Breast epithelium (tissue), 4 donors: Measurements from ENCODE around the gene FIBCD1. TPM values are rescaled to one million over a fixed set of nuclear protein-coding genes. Genes with fewer than 3 reads are reported as not detected.
"Not testable (repeated sequence)": the region's sequence is repeated elsewhere in the genome, so short reads cannot be mapped to it uniquely, and the experiment has no call there.

Experiments used
- DNase-seq, 2 donors: peaks; one replicate each; pipeline ENCODE4 v3.0.0-alpha.2; 2019; ENCODE audit warnings: low spot score in 2 of 2
- H3K27ac ChIP-seq, 2 donors: fragments of 200-600 bp; sonication (generic) in 1 of 2; one replicate each; pipeline ENCODE4 v1.5.1; 2016 to 2019; ENCODE audit warnings: mild to moderate bottlenecking in 1 of 2
- H3K27me3 ChIP-seq, 2 donors: fragments of 200-600 bp; sonication (generic) in 1 of 2; one replicate each; pipeline versions ENCODE4 v1.5.1 to v1.6.0; 2017 to 2019; ENCODE audit warnings: control low read depth in 1 of 2, mild to moderate bottlenecking in 1 of 2
- H3K36me3 ChIP-seq: fragments of 200-600 bp; one replicate; pipeline ENCODE4 v1.5.1; 2019
- H3K4me1 ChIP-seq, 2 donors: fragments of 200-600 bp; sonication (generic); one replicate each; pipeline ENCODE4 v1.5.1; 2016 to 2019; ENCODE audit warnings: control low read depth in 1 of 2
- H3K4me3 ChIP-seq, 3 donors: fragments of 200-600 bp; sonication (generic); 1 replicate in 2 of 3; 2 replicates in 1 of 3; pipeline ENCODE4 v1.5.1; 2016 to 2019; ENCODE audit warnings: mild to moderate bottlenecking in 3 of 3, moderate library complexity in 2 of 3
- H3K9me3 ChIP-seq, 2 donors: fragments of 200-600 bp; sonication (generic) in 1 of 2; one replicate each; pipeline ENCODE4 v1.5.1; 2016 to 2019; ENCODE audit warnings: control low read depth in 1 of 2
- POLR2A ChIP-seq: fragments of 450-650 bp; IDR thresholded peaks from one replicate; pipeline ENCODE4 v1.6.1; 2016; ENCODE audit warnings: antibody characterized with exemption, mild to moderate bottlenecking, moderate library complexity
- POLR2AphosphoS5 ChIP-seq, 3 donors: sonication (generic); formaldehyde crosslinking; IDR thresholded peaks; one replicate each; pipeline ENCODE4 v1.6.1; 2017; ENCODE audit warnings: antibody characterized with exemption in 3 of 3
- intact Hi-C: fragments of 100-400 bp; cut with DNase I; formaldehyde crosslinking; loops from one replicate; pipeline ENCODE4 v1.15.1; 2023; ENCODE audit warnings: low total_unique reads
- total RNA-seq, 3 donors: library from RNA; depleted of rRNA; stranded (reverse); fragments of >200 nt; gene quantifications; one replicate each; pipeline ENCODE4 v1.1.0, GENCODE V29; 2016
- TF ChIP-seq, protein P1 (sequence below), 3 donors: fragments of 450-650 bp; IDR thresholded peaks; one replicate each; pipeline ENCODE4 v1.5.1; 2016 to 2017; ENCODE audit warnings: antibody characterized with exemption in 3 of 3, mild to moderate bottlenecking in 3 of 3, moderate library complexity in 3 of 3

The FIBCD1 gene
- total RNA-seq, 3 donors from 2014 or later: 0.16 to 0.44 TPM; not detected in 1

DNA sequence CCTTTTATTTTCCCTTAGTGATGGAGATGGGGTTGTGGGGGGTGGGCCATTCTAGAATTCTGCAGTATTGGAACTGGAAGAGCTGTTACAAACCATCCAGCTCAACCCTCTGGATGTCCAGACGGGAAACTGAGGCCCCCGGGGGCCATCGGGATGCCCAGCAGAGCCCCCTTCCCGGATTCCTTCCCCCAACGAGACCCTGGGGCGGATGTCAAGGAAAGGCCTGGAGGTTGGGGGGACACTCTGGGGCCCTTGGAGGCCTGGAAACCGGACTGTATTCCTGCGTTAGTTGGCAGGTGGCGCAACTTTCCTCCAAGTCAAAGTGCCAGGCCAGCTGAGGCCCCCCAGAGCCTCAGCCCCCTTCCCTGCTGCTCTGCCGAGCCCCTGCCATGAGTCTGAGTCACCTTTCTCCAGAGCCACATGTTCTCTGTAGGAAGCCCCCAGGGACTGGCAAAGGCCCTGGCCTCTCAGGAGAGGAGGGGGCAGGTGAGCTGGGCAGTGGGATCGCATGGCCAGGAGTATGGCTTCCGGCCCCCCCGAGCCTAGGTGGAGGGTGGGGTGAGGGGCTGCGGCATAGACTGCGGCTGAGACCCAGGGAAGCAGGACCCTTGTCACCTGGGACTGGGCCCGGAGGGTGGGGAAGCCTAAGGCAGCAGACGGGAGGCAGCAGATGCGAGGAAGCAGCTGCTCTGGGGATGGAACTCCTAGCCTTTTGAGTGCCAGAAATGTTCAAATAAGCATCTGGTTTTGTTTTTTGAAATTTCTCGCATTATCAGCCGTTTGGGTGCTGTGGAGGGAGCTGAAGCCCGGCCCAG is 17.8 kb upstream of the FIBCD1 start:
- no peak for DNase-seq
- TF ChIP-seq, protein P1, sequence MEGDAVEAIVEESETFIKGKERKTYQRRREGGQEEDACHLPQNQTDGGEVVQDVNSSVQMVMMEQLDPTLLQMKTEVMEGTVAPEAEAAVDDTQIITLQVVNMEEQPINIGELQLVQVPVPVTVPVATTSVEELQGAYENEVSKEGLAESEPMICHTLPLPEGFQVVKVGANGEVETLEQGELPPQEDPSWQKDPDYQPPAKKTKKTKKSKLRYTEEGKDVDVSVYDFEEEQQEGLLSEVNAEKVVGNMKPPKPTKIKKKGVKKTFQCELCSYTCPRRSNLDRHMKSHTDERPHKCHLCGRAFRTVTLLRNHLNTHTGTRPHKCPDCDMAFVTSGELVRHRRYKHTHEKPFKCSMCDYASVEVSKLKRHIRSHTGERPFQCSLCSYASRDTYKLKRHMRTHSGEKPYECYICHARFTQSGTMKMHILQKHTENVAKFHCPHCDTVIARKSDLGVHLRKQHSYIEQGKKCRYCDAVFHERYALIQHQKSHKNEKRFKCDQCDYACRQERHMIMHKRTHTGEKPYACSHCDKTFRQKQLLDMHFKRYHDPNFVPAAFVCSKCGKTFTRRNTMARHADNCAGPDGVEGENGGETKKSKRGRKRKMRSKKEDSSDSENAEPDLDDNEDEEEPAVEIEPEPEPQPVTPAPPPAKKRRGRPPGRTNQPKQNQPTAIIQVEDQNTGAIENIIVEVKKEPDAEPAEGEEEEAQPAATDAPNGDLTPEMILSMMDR (IDR thresholded peaks at IDR 0.05): no peak
- TF ChIP-seq POLR2AphosphoS5 (IDR thresholded peaks at IDR 0.05) (no peak), POLR2A (no peak)
- Histone ChIP-seq H3K4me1 (no peaks in the 10 kb centered on the region), H3K9me3 (no peaks in the 10 kb centered on the region), H3K27me3 (no peaks in the 10 kb centered on the region), H3K27ac (no peak overlapping the region), H3K36me3 (no peaks in the 10 kb centered on the region), H3K4me3 (no peak overlapping the region)
- intact Hi-C loops: no loop called here

DNA sequence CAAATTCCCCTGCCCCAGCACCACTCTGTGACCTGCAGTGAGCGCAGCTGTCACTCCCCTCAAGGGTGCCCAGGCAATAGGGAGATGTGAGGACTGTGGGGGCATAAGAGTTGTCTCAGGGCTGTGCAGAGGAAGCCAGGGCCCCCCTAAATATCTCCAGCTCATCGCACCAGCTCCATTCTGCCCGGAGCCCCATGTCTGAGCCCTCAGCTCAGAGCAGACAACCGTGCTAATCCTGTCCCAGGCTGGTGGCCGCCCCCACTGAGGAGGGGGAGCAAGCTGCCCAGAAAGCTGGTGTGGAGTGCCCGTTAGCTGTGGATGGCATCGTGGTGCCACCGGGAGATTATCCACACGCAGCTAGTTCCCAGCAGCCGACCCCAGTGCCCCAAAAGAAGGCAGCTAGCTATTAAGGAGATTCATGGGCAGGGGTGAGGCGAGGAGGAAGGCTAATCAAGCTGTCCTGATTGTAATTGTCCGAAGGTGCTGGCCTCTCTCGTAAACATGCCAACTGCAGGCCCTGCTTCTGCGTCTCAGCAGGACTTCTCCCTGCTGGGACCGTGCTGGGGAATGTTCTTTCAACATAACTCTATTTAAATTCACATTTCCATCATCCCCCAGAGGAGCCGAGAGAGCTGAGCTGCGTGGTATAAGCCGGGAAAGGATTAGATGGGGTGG is 17.0 kb upstream of the FIBCD1 start:
- intact Hi-C loops: no loop called here
- no peak for DNase-seq
- Histone ChIP-seq H3K27me3 (no peaks in the 10 kb centered on the region), H3K4me3 (no peak overlapping the region), H3K27ac (no peak overlapping the region), H3K4me1 (no peaks in the 10 kb centered on the region), H3K9me3 (no peaks in the 10 kb centered on the region), H3K36me3 (no peaks in the 10 kb centered on the region)
- TF ChIP-seq POLR2AphosphoS5 (IDR thresholded peaks at IDR 0.05) (no peak), POLR2A (no peak)
- TF ChIP-seq, protein P1 (IDR thresholded peaks at IDR 0.05): no peak

DNA sequence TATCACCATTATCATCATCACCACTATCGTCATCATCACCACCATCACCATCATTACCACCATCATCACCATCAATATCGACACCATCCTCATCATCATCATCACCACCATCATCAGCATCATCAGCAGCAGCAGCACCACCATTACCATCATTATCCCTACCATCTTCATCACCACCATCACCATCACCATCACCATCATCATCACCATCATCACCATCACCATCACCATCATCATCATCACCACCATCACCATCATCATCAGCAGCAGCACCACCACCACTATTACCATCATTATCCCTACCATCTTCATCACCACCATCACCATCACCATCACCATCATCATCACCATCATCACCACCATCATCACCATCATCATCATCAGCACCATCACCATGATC is 15.9 kb upstream of the FIBCD1 start:
- H3K4me1 ChIP-seq, DNase-seq, H3K9me3 ChIP-seq, H3K27me3 ChIP-seq, H3K27ac ChIP-seq, H3K4me3 ChIP-seq, intact Hi-C loops, H3K36me3 ChIP-seq: not testable (repeated sequence)

DNA sequence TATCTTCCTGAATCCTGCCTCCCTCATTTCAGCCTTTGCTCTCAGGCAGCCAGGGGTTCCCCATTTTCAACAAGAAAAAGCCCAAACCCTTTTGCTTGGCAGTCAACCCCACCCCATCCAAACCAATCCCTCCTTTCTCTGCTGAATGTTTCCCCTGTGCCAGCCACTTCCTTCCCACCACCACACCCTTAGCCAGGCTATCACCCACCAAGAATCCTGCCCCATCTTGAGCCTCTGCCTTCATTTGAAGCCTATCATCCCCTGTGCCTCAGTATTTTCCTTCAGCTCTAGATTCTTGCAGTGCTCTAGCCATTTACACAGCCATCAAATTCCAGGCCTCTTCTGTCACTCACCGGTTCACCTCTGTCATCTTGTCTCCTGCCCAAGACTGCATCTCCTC is 15.3 kb upstream of the FIBCD1 start:
- H3K36me3 ChIP-seq: no peaks in the 10 kb centered on the region
- H3K27me3 ChIP-seq: peaks cover 0 to 2% of the 10 kb centered on the region in 2 donors
- no peak overlapping the region for H3K4me3 ChIP-seq
- H3K9me3 ChIP-seq: no peaks in the 10 kb centered on the region
- TF ChIP-seq, protein P1 (IDR thresholded peaks at IDR 0.05): no peak
- TF ChIP-seq POLR2AphosphoS5 (IDR thresholded peaks at IDR 0.05) (no peak), POLR2A (no peak)
- no peak overlapping the region for H3K27ac ChIP-seq
- H3K4me1 ChIP-seq: no peaks in the 10 kb centered on the region
- intact Hi-C loops: no loop called here
- DNase-seq: no peak

DNA sequence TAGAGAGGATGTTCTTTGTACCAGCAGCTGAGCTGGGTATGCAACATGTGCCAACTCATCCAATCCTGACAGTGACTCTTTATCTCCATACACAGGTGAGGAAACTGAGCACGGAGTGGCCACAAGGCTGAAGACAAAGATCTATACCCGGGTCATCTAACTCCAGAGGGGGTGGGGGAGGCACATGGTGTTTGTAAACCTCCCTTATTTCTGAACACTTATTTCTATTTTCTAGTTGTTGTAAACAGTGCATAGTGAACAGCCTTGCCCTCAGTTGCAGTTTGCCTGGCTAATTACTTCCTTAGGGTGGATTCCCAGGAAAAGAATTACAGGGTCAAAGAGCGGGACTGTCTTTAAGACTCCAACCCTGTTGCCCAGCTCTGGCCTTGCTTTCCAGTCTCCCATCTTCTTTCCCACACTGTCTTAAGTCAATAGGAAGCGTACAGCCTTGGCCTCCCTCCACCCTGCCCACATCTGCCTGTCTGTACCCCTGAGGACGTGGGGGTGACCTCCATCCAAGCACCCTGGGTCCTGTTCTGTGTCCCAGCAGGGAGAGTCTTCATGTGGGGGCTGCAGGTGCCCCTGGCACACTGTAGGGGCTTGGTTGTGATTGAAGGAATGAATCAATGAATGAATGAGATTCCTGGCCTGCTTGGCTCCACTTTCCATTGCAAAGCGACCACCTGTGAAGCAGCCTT is 13.2 kb upstream of the FIBCD1 start:
- no peak overlapping the region for H3K27ac ChIP-seq
- intact Hi-C loops: no loop called here

More for the DNA sequence above, 13.2 kb upstream of the FIBCD1 start:
- Histone ChIP-seq H3K9me3 (no peaks in the 10 kb centered on the region), H3K4me1 (no peaks in the 10 kb centered on the region), H3K36me3 (no peaks in the 10 kb centered on the region), H3K4me3 (no peak overlapping the region), H3K27me3 (peaks cover 0 to 7% of the 10 kb centered on the region in 2 donors)
- no peak for TF ChIP-seq POLR2AphosphoS5 (IDR thresholded peaks at IDR 0.05)
- no peak for TF ChIP-seq POLR2A
- TF ChIP-seq, protein P1 (IDR thresholded peaks at IDR 0.05): no peak
- no peak for DNase-seq
